ENCODE results near the gene GPX4. TPM values are rescaled to one million over a fixed set of nuclear protein-coding genes. Genes with fewer than 3 reads are reported as not detected.

GPX4 gene
- total and polyA plus RNA-seq, 8 donors, result 90.0 to 710 (median 348) TPM

- H3K4me3 ChIP-seq, result peak overlapping the region; percentile 56 to 77 (median 67)
- 45 to 67% (median 64%) methylated on average over 28 to 48 of the region's 48 CpGs for WGBS, 5 donors
- peaks cover 4 to 44% (median 20%) of the 10 kb centered on the region in 4 donors for H3K36me3 ChIP-seq
- intact Hi-C loops (cut with DNase I; ENCODE audit: low total_unique reads), result no loop called here
- TF ChIP-seq POLR2A (IDR thresholded peaks at IDR 0.05), result no peak
- no peak for TF ChIP-seq POLR2AphosphoS5 (IDR thresholded peaks at IDR 0.05)
- no peak for TF ChIP-seq EP300 (IDR thresholded peaks at IDR 0.05)
- TF ChIP-seq CTCF (IDR thresholded peaks at IDR 0.05), result no peak
- DNase-seq, result no peak
- H3K9me3 ChIP-seq, result no peaks in the 10 kb centered on the region
- H3K4me1 ChIP-seq, result peaks cover 54 to 85% (median 64%) of the 10 kb centered on the region in 4 donors
- H3K27ac ChIP-seq, result peak overlapping the region; percentile 84 to 98 (median 92)
- H3K27me3 ChIP-seq, result no peaks in the 10 kb centered on the region
These were observed 29.0 kb downstream of the GPX4 start for GRCh38 chr19:1132552-1133383.

- Histone ChIP-seq H3K27me3 (no peaks in the 10 kb centered on the region), H3K9me3 (no peaks in the 10 kb centered on the region), H3K4me3 (peak overlapping the region; percentile 56 to 77 (median 67)), H3K27ac (peak overlapping the region; percentile 84 to 98 (median 92)), H3K36me3 (peaks cover 3 to 42% (median 18%) of the 10 kb centered on the region in 4 donors), H3K4me1 (peaks cover 54 to 77% (median 64%) of the 10 kb centered on the region in 4 donors)
- intact Hi-C loops (cut with DNase I; ENCODE audit: low total_unique reads), result no loop called here
- 79 to 95% (median 86%) methylated on average over 8 to 25 of the region's 25 CpGs for WGBS, 5 donors
- TF ChIP-seq POLR2AphosphoS5 (IDR thresholded peaks at IDR 0.05) (peak in 2 of 3 donors; percentile 37 to 39), POLR2A (IDR thresholded peaks at IDR 0.05) (no peak)
- peak in 1 of 2 donors; percentile 56 for DNase-seq
These were observed 29.7 kb downstream of the GPX4 start for GRCh38 chr19:1133471-1133929.

GRCh38 chr19:1134431-1134830, 30.6 kb downstream of the GPX4 start:
- TF ChIP-seq CTCF (IDR thresholded peaks at IDR 0.05) (no peak), EP300 (IDR thresholded peaks at IDR 0.05) (no peak), POLR2A (IDR thresholded peaks at IDR 0.05) (no peak), POLR2AphosphoS5 (IDR thresholded peaks at IDR 0.05) (no peak)
- peaks cover 6 to 42% (median 21%) of the 10 kb centered on the region in 4 donors for H3K36me3 ChIP-seq
- H3K27ac ChIP-seq, result peak overlapping the region in 3 of 5 donors; percentile 90 to 98 (median 92)
- H3K4me3 ChIP-seq, result peak overlapping the region in 1 of 4 donors; percentile 72
- H3K4me1 ChIP-seq, result peaks cover 54 to 68% (median 61%) of the 10 kb centered on the region in 4 donors
- H3K9me3 ChIP-seq, result no peaks in the 10 kb centered on the region
- intact Hi-C loops (cut with DNase I; ENCODE audit: low total_unique reads), result no loop called here
- 86 to 96% (median 94%) methylated on average over 11 of the region's 11 CpGs for WGBS, 5 donors
- DNase-seq, result no peak
- no peaks in the 10 kb centered on the region for H3K27me3 ChIP-seq

- WGBS, 5 donors, result 85 to 89% (median 86%) methylated on average over 11 to 17 of the region's 17 CpGs
- peaks cover 51 to 58% (median 53%) of the 10 kb centered on the region in 4 donors for H3K4me1 ChIP-seq
- H3K4me3 ChIP-seq, result no peak overlapping the region
- H3K27ac ChIP-seq, result peak overlapping the region in 4 of 5 donors; percentile 58 to 92 (median 79)
- peaks cover 6 to 44% (median 29%) of the 10 kb centered on the region in 4 donors for H3K36me3 ChIP-seq
- intact Hi-C loops (cut with DNase I; ENCODE audit: low total_unique reads), result no loop called here
- no peaks in the 10 kb centered on the region for H3K9me3 ChIP-seq
- no peaks in the 10 kb centered on the region for H3K27me3 ChIP-seq
- TF ChIP-seq CTCF (IDR thresholded peaks at IDR 0.05) (no peak), POLR2A (IDR thresholded peaks at IDR 0.05) (no peak), POLR2AphosphoS5 (IDR thresholded peaks at IDR 0.05) (no peak), EP300 (IDR thresholded peaks at IDR 0.05) (no peak)
- no peak for DNase-seq
These were observed 31.7 kb downstream of the GPX4 start for GRCh38 chr19:1135454-1135853.

Measured in stomach (tissue), 9 donors.